Neural cell (in vitro differentiated cells): ENCODE data around the gene RFTN1.

Experiments
- CTCF ChIP-seq: fragments of 450-650 bp; IDR thresholded peaks from 2 replicates; pipeline ENCODE4 v1.5.1; 2014; ENCODE audit warnings: antibody characterized with exemption, mild to moderate bottlenecking, moderate library complexity; ENCODE audit not compliant: poor library complexity, severe bottlenecking
- EP300 ChIP-seq: fragments of 450-650 bp; conservative IDR thresholded peaks from 2 replicates; pipeline ENCODE4 v1.6.1; 2014; ENCODE audit warnings: antibody characterized with exemption, mild to moderate bottlenecking, moderate library complexity; ENCODE audit not compliant: poor library complexity, severe bottlenecking
- EZH2 ChIP-seq: fragments of 200-600, 300-800 bp; shearing (Covaris generic), sonication (generic); IDR thresholded peaks from 2 replicates; pipeline ENCODE4 v1.6.1; 2014; ENCODE audit warnings: antibody characterized with exemption, low read length, borderline replicate concordance, mild to moderate bottlenecking; ENCODE audit not compliant: insufficient read depth, poor library complexity, severe bottlenecking
- MXI1 ChIP-seq: fragments of 450-650 bp; conservative IDR thresholded peaks from 2 replicates; pipeline ENCODE4 v1.6.1; 2014; ENCODE audit warnings: antibody characterized with exemption, mild to moderate bottlenecking; ENCODE audit not compliant: poor library complexity, severe bottlenecking
- POLR2AphosphoS5 ChIP-seq: IDR thresholded peaks from 2 replicates; pipeline ENCODE4 v1.6.1; 2012
- RAD21 ChIP-seq: fragments of 450-650 bp; conservative IDR thresholded peaks from 2 replicates; pipeline ENCODE4 v1.6.1; 2014; ENCODE audit warnings: antibody characterized with exemption, mild to moderate bottlenecking, moderate library complexity
- TAF1 ChIP-seq: IDR thresholded peaks from 2 replicates; pipeline ENCODE4 v1.6.1; 2012; ENCODE audit warnings: low read depth

DNA sequence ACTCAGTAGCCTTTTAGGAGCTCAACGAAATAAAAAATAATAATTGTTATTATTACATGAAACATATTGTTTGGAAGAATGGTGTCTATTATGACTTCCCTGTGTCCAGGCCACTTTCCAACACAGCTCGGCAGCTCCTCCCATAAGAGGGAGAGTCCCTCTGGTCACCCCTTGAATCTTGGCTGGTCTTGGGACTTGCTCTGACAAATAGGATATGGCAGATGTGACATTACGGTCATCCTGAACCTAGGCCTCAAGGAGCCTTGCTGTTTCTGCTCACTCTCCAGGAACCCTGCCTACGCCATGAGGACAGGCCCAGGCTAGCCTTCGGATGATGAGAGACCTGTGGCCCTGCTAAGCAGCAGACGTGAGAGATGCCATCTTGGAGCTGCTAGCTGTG is 176.7 kb downstream of the RFTN1 start:
- TF ChIP-seq EP300 (no peak), CTCF (no peak), POLR2AphosphoS5 (no peak), EZH2 (no peak), TAF1 (no peak), MXI1 (no peak), RAD21 (no peak)
